IMR-90 (cell line): ENCODE measurements around the gene PCAT6. TPM values are rescaled to one million over a fixed set of nuclear protein-coding genes. Genes with fewer than 3 reads are reported as not detected.

Experiments
- ATAC-seq: fragments of 200-7000 bp; cut with Tn5 transposase; 2 replicates; pipeline ENCODE4 v1.9.1; 2020; ENCODE audit warnings: low read depth, mild to moderate bottlenecking, moderate library complexity
- Bru-seq: library from RNA; stranded (reverse); fragments of 400-500 nt; gene quantifications from one replicate; lab custom pipeline; 2021; lab: Mats Ljungman, UMichigan
- BruChase-seq, 2 experiments: library from RNA; stranded (reverse); fragments of 400-500 nt; gene quantifications; one replicate each; lab custom pipeline; 2021; lab: Mats Ljungman, UMichigan
- BruUV-seq: library from RNA; stranded (reverse); fragments of 400-500 nt; replicated peaks from 2 replicates; lab custom pipeline; 2021; lab: Mats Ljungman, UMichigan
- CTCF ChIA-PET: fragments of 300-600 bp; formaldehyde crosslinking; extraction: SDS; loops from one replicate; lab custom pipeline; 2021; ENCODE audit warnings: antibody characterized with exemption; lab: Yijun Ruan, JAX
- POLR2A ChIA-PET: fragments of 300-600 bp; sonication (Branson Sonifier 250); formaldehyde crosslinking; loops from one replicate; lab custom pipeline; 2022; ENCODE audit warnings: antibody characterized with exemption; ENCODE audit not compliant: unreplicated experiment; lab: Charles Lee
- DNase-seq: peaks from one replicate; pipeline ENCODE4 v3.0.0; 2013
- H2AFZ ChIP-seq: replicated peaks from 2 replicates; pipeline ENCODE3; 2013; ENCODE audit warnings: low read length, mild to moderate bottlenecking; ENCODE audit not compliant: poor library complexity
- H2AK5ac ChIP-seq: 2 replicates; pipeline ENCODE4 v1.6.1; 2013; ENCODE audit warnings: low read depth, low read length, inconsistent platforms
- H2AK9ac ChIP-seq: replicated peaks from 2 replicates; pipeline ENCODE3; 2013; ENCODE audit warnings: mild to moderate bottlenecking, low read depth, low read length, moderate library complexity; ENCODE audit not compliant: poor library complexity
- H2BK120ac ChIP-seq: 2 replicates; pipeline ENCODE4 v1.6.1; 2013; ENCODE audit warnings: low read depth, low read length, inconsistent platforms
- H2BK15ac ChIP-seq: 3 replicates; pipeline ENCODE4 v1.6.1; 2013; ENCODE audit warnings: low read depth, low read length, inconsistent platforms
- H2BK20ac ChIP-seq: 2 replicates; pipeline ENCODE4 v1.6.1; 2013; ENCODE audit warnings: low read depth, mild to moderate bottlenecking, inconsistent platforms, low read length, moderate library complexity
- H2BK5ac ChIP-seq: 2 replicates; pipeline ENCODE4 v1.6.1; 2013; ENCODE audit warnings: mild to moderate bottlenecking, low read depth, low read length, inconsistent platforms; ENCODE audit not compliant: poor library complexity, severe bottlenecking
- H3K14ac ChIP-seq: replicated peaks from 2 replicates; pipeline ENCODE4 v1.6.1; 2013; ENCODE audit warnings: low read depth, low read length, inconsistent platforms
- H3K18ac ChIP-seq: 2 replicates; pipeline ENCODE4 v1.6.1; 2013; ENCODE audit warnings: low read depth, low read length, control low read depth
- H3K23ac ChIP-seq: 2 replicates; pipeline ENCODE4 v1.6.1; 2013; ENCODE audit warnings: low read depth, low read length, inconsistent platforms
- H3K27ac ChIP-seq: 2 replicates; pipeline ENCODE4 v1.5.1; 2013; ENCODE audit warnings: mild to moderate bottlenecking, control low read depth, low read length; ENCODE audit not compliant: insufficient read depth
- H3K27me3 ChIP-seq: 2 replicates; pipeline ENCODE4 v1.6.1; 2013; ENCODE audit warnings: low read length; ENCODE audit not compliant: control insufficient read depth, insufficient read depth
- H3K36me3 ChIP-seq: 2 replicates; pipeline ENCODE4 v1.6.1; 2013; ENCODE audit warnings: low read length, mixed read lengths; ENCODE audit not compliant: control insufficient read depth, insufficient read depth
- H3K4ac ChIP-seq: 2 replicates; pipeline ENCODE4 v1.6.1; 2013; ENCODE audit warnings: low read depth, low read length, inconsistent platforms
- H3K4me1 ChIP-seq: 2 replicates; pipeline ENCODE4 v1.6.1; 2013; ENCODE audit warnings: low read length, mixed read lengths; ENCODE audit not compliant: control insufficient read depth, insufficient read depth
- H3K4me2 ChIP-seq: 2 replicates; pipeline ENCODE4 v1.6.1; 2013; ENCODE audit warnings: low read depth, mild to moderate bottlenecking, control low read depth, low read length, moderate library complexity
- H3K4me3 ChIP-seq: 2 replicates; pipeline ENCODE4 v1.5.1; 2013; ENCODE audit warnings: low read depth, mild to moderate bottlenecking, control low read depth, low read length, moderate library complexity; ENCODE audit not compliant: insufficient read depth
- H3K56ac ChIP-seq: 2 replicates; pipeline ENCODE4 v1.6.1; 2013; ENCODE audit warnings: low read length, inconsistent platforms; ENCODE audit not compliant: insufficient read depth; ENCODE audit errors: extremely low read depth
- H3K79me1 ChIP-seq, 2 experiments: 2 replicates each; pipeline ENCODE4 v1.6.1; 2013; ENCODE audit warnings: low read length in 2 of 2, inconsistent platforms in 1 of 2, low read depth in 1 of 2
- H3K9ac ChIP-seq: 2 replicates; pipeline ENCODE4 v1.6.1; 2013; ENCODE audit warnings: low read depth, low read length, control low read depth
- H3K9me1 ChIP-seq: 2 replicates; pipeline ENCODE4 v1.6.1; 2013; ENCODE audit warnings: low read length, inconsistent platforms; ENCODE audit not compliant: insufficient read depth
- H3K9me3 ChIP-seq: 2 replicates; pipeline ENCODE4 v1.6.1; 2013; ENCODE audit warnings: low read length; ENCODE audit not compliant: control insufficient read depth, insufficient read depth
- H4K20me1 ChIP-seq: 2 replicates; pipeline ENCODE4 v1.6.1; 2013; ENCODE audit warnings: low read length, inconsistent platforms; ENCODE audit not compliant: insufficient read depth
- H4K5ac ChIP-seq: 2 replicates; pipeline ENCODE4 v1.6.1; 2013; ENCODE audit warnings: mild to moderate bottlenecking, low read depth, low read length, control low read depth
- H4K8ac ChIP-seq, 2 experiments: 2 replicates each; pipeline ENCODE4 v1.6.1; 2013; ENCODE audit warnings: low read depth in 2 of 2, low read length in 2 of 2, control low read depth in 1 of 2, inconsistent platforms in 1 of 2
- H4K91ac ChIP-seq: 2 replicates; pipeline ENCODE4 v1.6.1; 2013; ENCODE audit warnings: low read depth, low read length, inconsistent platforms; ENCODE audit not compliant: insufficient read depth
- BHLHE40 ChIP-seq: fragments of 150-350 bp; IDR thresholded peaks from 2 replicates; pipeline ENCODE4 v1.6.1; 2016; ENCODE audit warnings: mild to moderate bottlenecking, low read depth, low read length
- CHD1 ChIP-seq: IDR thresholded peaks from 2 replicates; pipeline ENCODE4 v1.6.1; 2012; ENCODE audit warnings: low read depth, low read length, improper control_type of control experiment
- FOS ChIP-seq: fragments of 150-350 bp; IDR thresholded peaks from 2 replicates; pipeline ENCODE4 v1.6.1; 2016; ENCODE audit warnings: low read depth, low read length
- MAZ ChIP-seq: IDR thresholded peaks from 2 replicates; pipeline ENCODE4 v1.6.1; 2012; ENCODE audit warnings: low read depth, mild to moderate bottlenecking, low read length, improper control_type of control experiment, moderate library complexity, borderline replicate concordance
- NFE2L2 ChIP-seq: fragments of 150-350 bp; IDR thresholded peaks from 2 replicates; pipeline ENCODE4 v1.6.1; 2016; ENCODE audit warnings: low read depth, mild to moderate bottlenecking, low read length
- POLR2A ChIP-seq: IDR thresholded peaks from 2 replicates; pipeline ENCODE4 v1.6.1; 2012; ENCODE audit warnings: mild to moderate bottlenecking, low read depth, low read length
- RCOR1 ChIP-seq: IDR thresholded peaks from 2 replicates; pipeline ENCODE4 v1.6.1; 2012; ENCODE audit warnings: mild to moderate bottlenecking, low read length, improper control_type of control experiment; ENCODE audit not compliant: insufficient replicate concordance
- RFX5 ChIP-seq: IDR thresholded peaks from 2 replicates; pipeline ENCODE4 v1.8.0; 2012; ENCODE audit warnings: low read depth, mild to moderate bottlenecking, low read length, moderate library complexity
- USF2 ChIP-seq: fragments of 150-350 bp; IDR thresholded peaks from 2 replicates; pipeline ENCODE4 v1.6.1; 2017; ENCODE audit warnings: mild to moderate bottlenecking, antibody characterized with exemption, low read length, low read depth
- WGBS, 2 experiments: methylation state at CpG; one replicate each; pipeline versions ENCODE4 v1.1.5 to v1.1.7; 2013; ENCODE audit warnings: missing lambda C conversion rate in 2 of 2; ENCODE audit not compliant: insufficient read length in 1 of 2; ENCODE audit errors: extremely low coverage in 2 of 2; 5-methylcytosine and 5-hydroxymethylcytosine counted together
- dilution Hi-C: fragments of 300-500 bp; cut with HindIII; formaldehyde crosslinking; loops from one replicate; pipeline ENCODE4 v1.14.3; 2018; ENCODE audit warnings: low sequenced_read_pairs; ENCODE audit not compliant: unreplicated experiment
- in situ Hi-C: fragments of 300-500 bp; cut with MboI; formaldehyde crosslinking; loops from 3 replicates; pipeline ENCODE4 v1.14.3; 2019; ENCODE audit warnings: low sequenced_read_pairs, inconsistent platforms, mixed read lengths
- intact Hi-C: fragments of 100-400 bp; cut with micrococcal nuclease; formaldehyde crosslinking; loops from 2 replicates; pipeline ENCODE4 v1.10.0; 2022
- long read RNA-seq: library from polyadenylated mRNA; unstranded; transcript quantifications from one replicate; pipeline ENCODE4 v2.0.0, GENCODE V29; 2021; ENCODE audit not compliant: unreplicated experiment
- polyA plus RNA-seq, 3 experiments: library from polyadenylated mRNA; depleted of rRNA; stranded (reverse); fragments of >200 nt; gene quantifications; 2 replicates each; pipeline ENCODE4 v1.2.3, GENCODE V29; 2012; ENCODE audit warnings: low replicate concordance in 1 of 3
- total RNA-seq: library from RNA; depleted of rRNA; stranded (reverse); fragments of >200 nt; gene quantifications from 2 replicates; pipeline ENCODE4 v1.2.3, GENCODE V29; 2012; rRNA removed
- TF ChIP-seq, protein P1 (sequence below): conservative IDR thresholded peaks from 2 replicates; pipeline ENCODE4 v1.5.1; 2012; ENCODE audit warnings: mild to moderate bottlenecking, low read depth, low read length, improper control_type of control experiment
- TF ChIP-seq, protein P2 (sequence below): fragments of 150-350 bp; IDR thresholded peaks from 2 replicates; pipeline ENCODE4 v1.6.1; 2016; ENCODE audit warnings: low read depth, mild to moderate bottlenecking, low read length, moderate library complexity, borderline replicate concordance

The PCAT6 gene
- total RNA-seq (0.56 TPM in 1 of 2 replicates, not detected in the other), polyA plus RNA-seq (2012; rRNA removed) (5.8 and 5.9 TPM in 2 replicates), Bru-seq, nascent RNA (percentile 32 among the genes with signal in this experiment), BruChase-seq, experiment 1, labeled RNA remaining after a 6-hour chase (percentile 58 among the genes with signal in this experiment), BruChase-seq, experiment 2, labeled RNA remaining after a 2-hour chase (percentile 54 among the genes with signal in this experiment)
- polyA plus RNA-seq (2012; cell fraction: cytosol; rRNA removed): 3.2 and 15.4 TPM in 2 replicates
- 8.1 and 20.5 TPM in 2 replicates for polyA plus RNA-seq (2012; cell fraction: nucleus; rRNA removed; ENCODE audit: low replicate concordance)
- long read RNA-seq, partial matches to known transcripts: 0 of 3 reads
- long read RNA-seq, other reads (novel, unspliced or antisense): 2 of 3 reads

DNA sequence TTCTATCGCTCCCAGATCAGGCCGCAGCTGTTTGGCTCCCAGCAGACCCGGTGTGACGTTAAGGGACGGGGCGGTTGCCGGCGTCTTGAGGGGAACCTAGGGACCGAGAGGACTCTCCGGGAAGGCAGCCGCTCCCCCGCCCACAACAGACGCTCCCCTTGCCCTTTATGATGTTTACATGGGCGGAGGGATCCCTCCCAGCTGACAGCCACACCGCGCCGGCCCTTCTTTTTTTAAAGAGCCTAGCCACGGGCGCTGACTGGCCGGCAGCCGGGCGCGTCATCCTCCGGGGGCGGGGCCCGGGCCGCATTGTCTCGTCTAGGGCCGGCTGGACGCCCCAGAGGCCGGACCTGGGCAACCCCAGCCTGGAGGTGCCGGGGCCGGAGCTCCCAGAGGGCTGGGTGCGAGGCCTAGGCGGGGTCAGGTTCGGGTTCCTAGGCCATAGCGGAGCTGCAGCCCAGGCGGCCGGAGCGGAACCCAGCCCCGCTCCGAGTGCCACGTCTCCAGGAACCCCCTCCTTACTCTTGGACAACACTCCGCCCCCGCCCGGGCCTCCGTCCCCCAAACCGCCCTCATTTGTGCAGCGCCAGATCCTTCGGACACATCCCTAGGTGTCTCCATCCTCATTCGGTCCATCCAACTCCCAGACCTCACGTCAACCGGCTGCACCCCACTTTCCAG, at the start of gene PCAT6:
TSS of gene PCAT6 (plus strand) at position 340 of the 681 bp plus-strand sequence.
- peak within 1 kb of the TSS; percentile 85 for H3K23ac ChIP-seq
- H3K79me1 ChIP-seq: peaks cover 4 to 40% of the 10 kb centered on the region in 2 experiments; a peak in 3 of 4 replicates
- H3K9ac ChIP-seq: peak within 1 kb of the TSS; percentile 100
- peaks cover 14% of the 10 kb centered on the region for H4K20me1 ChIP-seq
- ChIA-PET CTCF (interaction anchor here (0.6 kb wide), 1 partner anchor 29 kb away, joined by 3 read pairs; no protein-coding TSS in a partner anchor), POLR2A (no interaction called here)
- H3K9me1 ChIP-seq: peaks cover 7% of the 10 kb centered on the region
- ATAC-seq (peak; percentile 86), DNase-seq (peak; percentile 94)
- H3K9me3 ChIP-seq: no peaks in the 10 kb centered on the region
- WGBS, 2 experiments: 0% methylated on average over 29 of the region's 53 CpGs; no CpG with 5 or more reads in 1 of the 2 experiments
- intact Hi-C loops: loop anchor here (2.0 kb wide), 1 partner anchor 50 kb away; no protein-coding TSS in a partner anchor
- peak within 1 kb of the TSS; percentile 74 for H2BK120ac ChIP-seq
- H2AFZ ChIP-seq: peak within 1 kb of the TSS; percentile 94
- in situ Hi-C loops: no loop called here
- peak within 1 kb of the TSS; percentile 97 for H3K4ac ChIP-seq
- peak within 1 kb of the TSS; percentile 92 for H3K27ac ChIP-seq
- no peaks in the 10 kb centered on the region for H3K36me3 ChIP-seq
- peak within 1 kb of the TSS; percentile 94 for H3K4me3 ChIP-seq
- peak within 1 kb of the TSS; percentile 81 for H2BK5ac ChIP-seq
- peak within 1 kb of the TSS; percentile 96 for H4K5ac ChIP-seq
- H3K14ac ChIP-seq: peak within 1 kb of the TSS; percentile 96
- BruUV-seq: TSS peak; percentile 81
- peaks cover 1% of the 10 kb centered on the region; the same call in 1 of the 2 replicates for H3K27me3 ChIP-seq
- H4K8ac ChIP-seq: peak within 1 kb of the TSS; percentile 85 to 88
- H2AK5ac ChIP-seq: peak within 1 kb of the TSS; percentile 95
- H2BK20ac ChIP-seq: 0 out of 2 replicates have a peak within 1 kb of the TSS, but pooled peaks have one; percentile 0
- peak within 1 kb of the TSS; percentile 92 for H3K18ac ChIP-seq
- peak within 1 kb of the TSS; percentile 96 for H3K4me2 ChIP-seq
- H2BK15ac ChIP-seq: peak within 1 kb of the TSS; percentile 86
- peak within 1 kb of the TSS; percentile 75 for H3K56ac ChIP-seq
- peaks cover 3% of the 10 kb centered on the region for H3K4me1 ChIP-seq
- dilution Hi-C loops: no loop called here
- peak within 1 kb of the TSS; percentile 87 for H4K91ac ChIP-seq
- H2AK9ac ChIP-seq: peak within 1 kb of the TSS; percentile 98
- TF ChIP-seq FOS: peak; percentile 16; the same call in 1 of the 2 replicates
- no peak for TF ChIP-seq NFE2L2
- no peak for TF ChIP-seq RCOR1
- TF ChIP-seq, protein P1, sequence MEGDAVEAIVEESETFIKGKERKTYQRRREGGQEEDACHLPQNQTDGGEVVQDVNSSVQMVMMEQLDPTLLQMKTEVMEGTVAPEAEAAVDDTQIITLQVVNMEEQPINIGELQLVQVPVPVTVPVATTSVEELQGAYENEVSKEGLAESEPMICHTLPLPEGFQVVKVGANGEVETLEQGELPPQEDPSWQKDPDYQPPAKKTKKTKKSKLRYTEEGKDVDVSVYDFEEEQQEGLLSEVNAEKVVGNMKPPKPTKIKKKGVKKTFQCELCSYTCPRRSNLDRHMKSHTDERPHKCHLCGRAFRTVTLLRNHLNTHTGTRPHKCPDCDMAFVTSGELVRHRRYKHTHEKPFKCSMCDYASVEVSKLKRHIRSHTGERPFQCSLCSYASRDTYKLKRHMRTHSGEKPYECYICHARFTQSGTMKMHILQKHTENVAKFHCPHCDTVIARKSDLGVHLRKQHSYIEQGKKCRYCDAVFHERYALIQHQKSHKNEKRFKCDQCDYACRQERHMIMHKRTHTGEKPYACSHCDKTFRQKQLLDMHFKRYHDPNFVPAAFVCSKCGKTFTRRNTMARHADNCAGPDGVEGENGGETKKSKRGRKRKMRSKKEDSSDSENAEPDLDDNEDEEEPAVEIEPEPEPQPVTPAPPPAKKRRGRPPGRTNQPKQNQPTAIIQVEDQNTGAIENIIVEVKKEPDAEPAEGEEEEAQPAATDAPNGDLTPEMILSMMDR: no peak
- TF ChIP-seq BHLHE40: 0 out of 2 replicates have a peak, but pooled peaks have one; percentile 21
- TF ChIP-seq, protein P2, sequence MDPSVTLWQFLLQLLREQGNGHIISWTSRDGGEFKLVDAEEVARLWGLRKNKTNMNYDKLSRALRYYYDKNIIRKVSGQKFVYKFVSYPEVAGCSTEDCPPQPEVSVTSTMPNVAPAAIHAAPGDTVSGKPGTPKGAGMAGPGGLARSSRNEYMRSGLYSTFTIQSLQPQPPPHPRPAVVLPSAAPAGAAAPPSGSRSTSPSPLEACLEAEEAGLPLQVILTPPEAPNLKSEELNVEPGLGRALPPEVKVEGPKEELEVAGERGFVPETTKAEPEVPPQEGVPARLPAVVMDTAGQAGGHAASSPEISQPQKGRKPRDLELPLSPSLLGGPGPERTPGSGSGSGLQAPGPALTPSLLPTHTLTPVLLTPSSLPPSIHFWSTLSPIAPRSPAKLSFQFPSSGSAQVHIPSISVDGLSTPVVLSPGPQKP: no peak
- peak; percentile 69; the same call in 1 of the 2 replicates for TF ChIP-seq USF2
- 0 out of 2 replicates have a peak, but pooled peaks have one; percentile 61 for TF ChIP-seq CHD1
- no peak for TF ChIP-seq RFX5
- peak; percentile 97 for TF ChIP-seq POLR2A
- peak; percentile 83; the same call in 1 of the 2 replicates for TF ChIP-seq MAZ
